HEK293 (cell line): ENCODE data around the gene WDR41.

ENCODE experiments used
- CTCF ChIA-PET: fragments of 350-600 bp; formaldehyde crosslinking; extraction: SDS; loops from one replicate; lab custom pipeline; 2021; ENCODE audit warnings: antibody characterized with exemption; lab: Yijun Ruan, JAX
- POLR2A ChIA-PET: fragments of 300-600 bp; formaldehyde crosslinking; extraction: SDS; loops from one replicate; lab custom pipeline; 2020; ENCODE audit warnings: antibody characterized with exemption, inconsistent platforms; lab: Yijun Ruan, JAX
- H3K27ac ChIP-seq: fragments of 200-500 bp; sonication (Bioruptor generic); 2 replicates; pipeline ENCODE4 v1.5.1; 2014; ENCODE audit warnings: low read depth, low read length, control low read depth, inconsistent platforms; ENCODE audit errors: extremely low read depth
- H3K36me3 ChIP-seq, 2 experiments: fragments of 200-500 bp in 1 of 2; sonication (Bioruptor generic) in 1 of 2; 1 replicate in 1 of 2; 2 replicates in 1 of 2; pipeline ENCODE4 v1.5.1; 2014 to 2017; ENCODE audit warnings: inconsistent platforms in 2 of 2, low read length in 2 of 2; ENCODE audit not compliant: control insufficient read depth in 2 of 2, insufficient read depth in 1 of 2
- H3K4me1 ChIP-seq: fragments of 200-500 bp; sonication (Bioruptor generic); 2 replicates; pipeline ENCODE4 v1.5.1; 2014; ENCODE audit warnings: mild to moderate bottlenecking, low read length, inconsistent platforms; ENCODE audit not compliant: control insufficient read depth, insufficient read depth
- H3K4me3 ChIP-seq: 2 replicates; pipeline ENCODE4 v1.5.1; 2011; ENCODE audit warnings: low read depth, mild to moderate bottlenecking, control low read depth, low read length, moderate library complexity
- H3K9me3 ChIP-seq: fragments of 200-500 bp; sonication (Bioruptor generic); 2 replicates; pipeline ENCODE4 v1.5.1; 2014; ENCODE audit warnings: low read depth, low read length, inconsistent platforms; ENCODE audit not compliant: control insufficient read depth, insufficient read depth
- AEBP2 ChIP-seq: fragments of 450-650 bp; formaldehyde crosslinking; IDR thresholded peaks from 2 replicates; pipeline ENCODE4 v1.5.1; 2016; ENCODE audit warnings: missing biosample characterization, missing genetic modification characterization, borderline replicate concordance
- HOXA7 ChIP-seq: sonication (generic); formaldehyde crosslinking; IDR thresholded peaks from 2 replicates; pipeline ENCODE4 v1.8.1; 2022; ENCODE audit warnings: missing genetic modification reagents, borderline replicate concordance
- OSR2 ChIP-seq: fragments of 450-650 bp; formaldehyde crosslinking; IDR thresholded peaks from 2 replicates; pipeline ENCODE4 v1.5.1; 2016; ENCODE audit warnings: missing biosample characterization, missing genetic modification characterization
- PRDM1 ChIP-seq: fragments of 450-650 bp; formaldehyde crosslinking; IDR thresholded peaks from 2 replicates; pipeline ENCODE4; 2016; ENCODE audit warnings: missing biosample characterization, missing genetic modification characterization
- SETDB1 ChIP-seq: IDR thresholded peaks from one replicate; pipeline ENCODE4 v1.6.1; 2017; ENCODE audit warnings: mild to moderate bottlenecking, low read length, moderate library complexity, mixed read lengths; ENCODE audit not compliant: insufficient read length
- ZBTB21 ChIP-seq: fragments of 450-650 bp; formaldehyde crosslinking; IDR thresholded peaks from 2 replicates; pipeline ENCODE4 v1.5.1; 2017; ENCODE audit warnings: missing biosample characterization, missing genetic modification characterization
- ZBTB48 ChIP-seq: fragments of 450-650 bp; formaldehyde crosslinking; IDR thresholded peaks from 2 replicates; pipeline ENCODE4 v1.5.1; 2016; ENCODE audit warnings: missing biosample characterization, missing genetic modification characterization
- ZFHX2 ChIP-seq: fragments of 450-650 bp; formaldehyde crosslinking; conservative IDR thresholded peaks from 2 replicates; pipeline ENCODE4 v1.5.1; 2016; ENCODE audit warnings: missing biosample characterization, missing genetic modification characterization
- ZNF274 ChIP-seq, 2 experiments: fragments of 200-500 bp in 1 of 2; fragments of 450-650 bp in 1 of 2; sonication (Bioruptor generic) in 1 of 2; formaldehyde crosslinking in 1 of 2; IDR thresholded peaks; 2 replicates each; pipeline versions ENCODE4 v1.5.1 to v1.6.1; 2014 to 2016; ENCODE audit warnings: borderline replicate concordance in 1 of 2, inconsistent platforms in 1 of 2, low read length in 1 of 2, missing biosample characterization in 1 of 2, missing genetic modification characterization in 1 of 2
- ZNF292 ChIP-seq: fragments of 450-650 bp; formaldehyde crosslinking; IDR thresholded peaks from 2 replicates; pipeline ENCODE4 v1.5.1; 2016; ENCODE audit warnings: low read depth, missing biosample characterization, missing genetic modification characterization, borderline replicate concordance
- ZNF341 ChIP-seq: fragments of 450-650 bp; formaldehyde crosslinking; IDR thresholded peaks from 2 replicates; pipeline ENCODE4; 2016; ENCODE audit warnings: low read depth, missing biosample characterization, missing genetic modification characterization
- ZNF404 ChIP-seq: fragments of 450-650 bp; formaldehyde crosslinking; IDR thresholded peaks from 2 replicates; pipeline ENCODE4 v1.5.1; 2017; ENCODE audit warnings: missing biosample characterization, missing genetic modification characterization
- ZNF426 ChIP-seq: fragments of 450-650 bp; formaldehyde crosslinking; IDR thresholded peaks from 2 replicates; pipeline ENCODE4 v1.5.1; 2017; ENCODE audit warnings: missing biosample characterization, missing genetic modification characterization, mild to moderate bottlenecking, inconsistent platforms, moderate library complexity
- ZNF560 ChIP-seq: fragments of 450-650 bp; formaldehyde crosslinking; IDR thresholded peaks from 2 replicates; pipeline ENCODE4 v1.5.1; 2017; ENCODE audit warnings: missing biosample characterization, missing genetic modification characterization, borderline replicate concordance
- ZNF626 ChIP-seq: fragments of 450-650 bp; sonication (Bioruptor Pico); formaldehyde crosslinking; IDR thresholded peaks from 2 replicates; pipeline ENCODE4 v1.5.1; 2018; ENCODE audit warnings: missing biosample characterization, missing genetic modification characterization, inconsistent platforms
- ZNF792 ChIP-seq: fragments of 450-650 bp; formaldehyde crosslinking; IDR thresholded peaks from 2 replicates; pipeline ENCODE4 v1.5.1; 2016; ENCODE audit warnings: missing biosample characterization, missing genetic modification characterization
- ZSCAN18 ChIP-seq: fragments of 450-650 bp; formaldehyde crosslinking; IDR thresholded peaks from 2 replicates; pipeline ENCODE4 v1.5.1; 2016; ENCODE audit warnings: missing biosample characterization, missing genetic modification characterization

Gene WDR41

GRCh38 chr5:77426670-77427069, 65.4 kb downstream of the WDR41 start:
- Histone ChIP-seq H3K36me3 (peaks cover 19 to 47% of the 10 kb centered on the region in 2 experiments), H3K27ac (no peak overlapping the region), H3K4me3 (no peak overlapping the region), H3K9me3 (no peaks in the 10 kb centered on the region), H3K4me1 (0 out of 2 replicates have a peak, but pooled peaks cover 4% of the 10 kb centered on the region)
- ChIA-PET CTCF (interaction anchor here (0.6 to 3.5 kb wide), 5 partner anchors 10 to 283 kb away, joined by 3 to 20 read pairs (median 3); no protein-coding TSS in a partner anchor), POLR2A (interaction anchor here (0.7 kb wide), 1 partner anchor 19 kb away, joined by 4 read pairs; no protein-coding TSS in a partner anchor)
- TF ChIP-seq ZNF626: no peak

- CTCF ChIA-PET: interaction anchor here (0.6 to 3.5 kb wide), 4 partner anchors 11 to 283 kb away, joined by 3 to 20 read pairs (median 4); no protein-coding TSS in a partner anchor
- TF ChIP-seq ZNF426 (tag by site-specific recombination) (no peak), SETDB1 (no peak), ZBTB21 (tag by site-specific recombination) (no peak), AEBP2 (tag by site-specific recombination) (no peak), ZNF404 (tag by site-specific recombination) (no peak), PRDM1 (tag by site-specific recombination) (no peak), ZNF274 (IDR thresholded peaks at IDR 0.05; ENCODE audit: low read length) (no peak), ZNF274 (tag by site-specific recombination; IDR thresholded peaks at IDR 0.05; ENCODE audit: borderline replicate concordance) (no peak), ZBTB48 (tag by site-specific recombination) (no peak), ZNF560 (no peak)
- Histone ChIP-seq H3K36me3 (peaks cover 16 to 42% of the 10 kb centered on the region in 2 experiments), H3K9me3 (no peaks in the 10 kb centered on the region), H3K4me1 (no peaks in the 10 kb centered on the region), H3K4me3 (no peak overlapping the region), H3K27ac (no peak overlapping the region)
- POLR2A ChIA-PET: interaction anchor here (0.7 kb wide), 1 partner anchor 18 kb away, joined by 4 read pairs; no protein-coding TSS in a partner anchor
Observed at GRCh38 chr5:77425998-77426659, 66.0 kb downstream of the WDR41 start.

- peaks cover 16 to 36% of the 10 kb centered on the region in 2 experiments for H3K36me3 ChIP-seq
Observed at GRCh38 chr5:77425420-77425819, 66.7 kb downstream of the WDR41 start.

More at GRCh38 chr5:77425420-77425819, 66.7 kb downstream of the WDR41 start:
- Histone ChIP-seq H3K9me3 (no peaks in the 10 kb centered on the region), H3K27ac (no peak overlapping the region), H3K4me3 (no peak overlapping the region), H3K4me1 (no peaks in the 10 kb centered on the region)
- no peak for TF ChIP-seq OSR2 (tag by site-specific recombination)
- TF ChIP-seq ZSCAN18 (tag by site-specific recombination): no peak
- TF ChIP-seq ZNF792 (tag by site-specific recombination): no peak
- no peak for TF ChIP-seq ZNF341 (tag by site-specific recombination)
- no peak for TF ChIP-seq ZFHX2 (tag by site-specific recombination)
- TF ChIP-seq ZNF292 (tag by site-specific recombination): no peak
- no peak for TF ChIP-seq HOXA7 (CRISPR knock-in tag)
- TF ChIP-seq ZNF274 (IDR thresholded peaks at IDR 0.05; ENCODE audit: low read length): no peak
- no peak for TF ChIP-seq ZNF274 (tag by site-specific recombination; IDR thresholded peaks at IDR 0.05; ENCODE audit: borderline replicate concordance)
- CTCF ChIA-PET: interaction anchor here (1.0 to 3.5 kb wide), 2 partner anchors 12 to 296 kb away, joined by 3 to 20 read pairs; no protein-coding TSS in a partner anchor
- POLR2A ChIA-PET: no interaction called here
